ENCODE results near the gene COX5B. TPM values are rescaled to one million over a fixed set of nuclear protein-coding genes. Genes with fewer than 3 reads are reported as not detected.
"Not testable (repeated sequence)": the region's sequence is repeated elsewhere in the genome, so short reads cannot be mapped to it uniquely, and the experiment has no call there.

The COX5B gene
- total RNA-seq, 2 experiments from 2014 or later, result 233 to 238 TPM

GRCh38 chr2:97676620-97677019, 30.8 kb downstream of the COX5B start:
- peak; percentile 22 for DNase-seq
- Mint-ChIP-seq H3K27me3 (peaks cover 1% of the 10 kb centered on the region), H3K9me3 (no peaks in the 10 kb centered on the region), H3K4me3 (no peak overlapping the region), H3K27ac (no peak overlapping the region), H3K36me3 (ENCODE audit: low read depth) (peaks cover 2% of the 10 kb centered on the region), H3K4me1 (ENCODE audit: low read depth) (peaks cover 31% of the 10 kb centered on the region)
- ATAC-seq, result peak; percentile 60
- TF ChIP-seq CTCF (IDR thresholded peaks at IDR 0.05), result no peak
- POLR2A ChIA-PET, result interaction anchor here (0.9 to 4.2 kb wide), 4 partner anchors 12 to 21 kb away, joined by 3 to 24 read pairs (median 4); partner anchors contain the start of gene ACTR1B
- intact Hi-C loops (cut with micrococcal nuclease), result no loop called here
- CTCF ChIA-PET, result interaction anchor here (1.2 to 3.4 kb wide), 4 partner anchors 13 to 86 kb away, joined by 4 to 27 read pairs (median 12); partner anchors contain the start of gene ACTR1B

- peaks cover 31% of the 10 kb centered on the region for H3K4me1 Mint-ChIP-seq (ENCODE audit: low read depth)
- H3K27me3 Mint-ChIP-seq, result peaks cover 1% of the 10 kb centered on the region
- H3K4me3 Mint-ChIP-seq, result no peak overlapping the region
- ChIA-PET POLR2A (interaction anchor here (0.9 to 4.2 kb wide), 3 partner anchors 13 to 19 kb away, joined by 3 to 24 read pairs (median 6); partner anchors contain the start of gene ACTR1B), CTCF (interaction anchor here (3.3 to 3.4 kb wide), 2 partner anchors 14 to 22 kb away, joined by 12 to 27 read pairs; partner anchors contain the start of gene ACTR1B)
- no peaks in the 10 kb centered on the region for H3K9me3 Mint-ChIP-seq
- intact Hi-C loops (cut with micrococcal nuclease), result no loop called here
- TF ChIP-seq CTCF (IDR thresholded peaks at IDR 0.05), result no peak
- DNase-seq (no peak), ATAC-seq (no peak)
- peaks cover 2% of the 10 kb centered on the region for H3K36me3 Mint-ChIP-seq (ENCODE audit: low read depth)
- H3K27ac Mint-ChIP-seq, result no peak overlapping the region
These were observed 31.6 kb downstream of the COX5B start for GRCh38 chr2:97677480-97677879.

- Mint-ChIP-seq H3K9me3 (no peaks in the 10 kb centered on the region), H3K36me3 (ENCODE audit: low read depth) (no peaks in the 10 kb centered on the region), H3K27ac (no peak overlapping the region), H3K4me3 (no peak overlapping the region), H3K27me3 (peaks cover 1% of the 10 kb centered on the region), H3K4me1 (ENCODE audit: low read depth) (peaks cover 24% of the 10 kb centered on the region)
- no peak for ATAC-seq
- ChIA-PET POLR2A (interaction anchor here (1.7 to 4.2 kb wide), 2 partner anchors 14 to 18 kb away, joined by 6 to 24 read pairs; partner anchors contain the start of gene ACTR1B), CTCF (interaction anchor here (0.9 to 4.3 kb wide), 4 partner anchors 14 to 88 kb away, joined by 3 to 17 read pairs (median 8); partner anchors contain the start of gene ACTR1B)
- no peak for DNase-seq
- intact Hi-C loops (cut with micrococcal nuclease), result no loop called here
- TF ChIP-seq CTCF (IDR thresholded peaks at IDR 0.05), result no peak
These were observed 32.4 kb downstream of the COX5B start for GRCh38 chr2:97678298-97678697.

GRCh38 chr2:97687235-97687634, 41.4 kb downstream of the COX5B start:
- peak overlapping the region; percentile 30 for H3K27ac Mint-ChIP-seq
- H3K36me3 Mint-ChIP-seq (ENCODE audit: low read depth); H3K27me3 Mint-ChIP-seq; intact Hi-C loops (cut with micrococcal nuclease); H3K9me3 Mint-ChIP-seq; H3K4me3 Mint-ChIP-seq: not testable (repeated sequence)
- ChIA-PET CTCF (interaction anchor here (1.0 to 2.9 kb wide), 5 partner anchors 10 to 61 kb away, joined by 3 to 10 read pairs (median 4); partner anchors contain the start of gene ACTR1B), POLR2A (interaction anchor here (0.6 to 2.0 kb wide), 7 partner anchors 8 to 1313 kb away, joined by 3 to 7 read pairs (median 3); partner anchors contain the start of gene ACTR1B)
- peak; percentile 62 for DNase-seq
- peak; percentile 27 for ATAC-seq
- H3K4me1 Mint-ChIP-seq (ENCODE audit: low read depth), result peaks cover 13% of the 10 kb centered on the region

GRCh38 chr2:97688062-97688827, 42.4 kb downstream of the COX5B start:
- ChIA-PET CTCF (interaction anchor here (1.0 to 2.9 kb wide), 5 partner anchors 9 to 98 kb away, joined by 4 to 10 read pairs (median 5); partner anchors contain the start of gene ACTR1B), POLR2A (interaction anchor here (0.8 to 2.0 kb wide), 4 partner anchors 12 to 40 kb away, joined by 3 to 7 read pairs (median 3); no protein-coding TSS in a partner anchor)
- peak; percentile 89 for ATAC-seq
- Mint-ChIP-seq H3K9me3 (no peaks in the 10 kb centered on the region), H3K4me3 (no peak overlapping the region), H3K36me3 (ENCODE audit: low read depth) (no peaks in the 10 kb centered on the region), H3K27ac (peak overlapping the region; percentile 78), H3K27me3 (peaks cover 2% of the 10 kb centered on the region), H3K4me1 (ENCODE audit: low read depth) (peaks cover 13% of the 10 kb centered on the region)
- no peak for TF ChIP-seq CTCF (IDR thresholded peaks at IDR 0.05)
- intact Hi-C loops (cut with micrococcal nuclease), result no loop called here
- DNase-seq, result no peak
